Lung (tissue), 16 donors: Measurements from ENCODE around the gene SMIM20. TPM values are rescaled to one million over a fixed set of nuclear protein-coding genes. Genes with fewer than 3 reads are reported as not detected.
"Not testable (repeated sequence)": the region's sequence is repeated elsewhere in the genome, so short reads cannot be mapped to it uniquely, and the experiment has no call there.

Experiments used
- ATAC-seq: fragments of 200-7000 bp; cut with Tn5 transposase; one replicate; pipeline ENCODE4 v1.9.1; 2020; ENCODE audit warnings: moderate number of reproducible peaks; ENCODE audit not compliant: insufficient read depth, low FRiP score
- DNase-seq, 3 donors: peaks; one replicate each; pipeline ENCODE4 v3.0.0-alpha.2; 2013 to 2017
- H3K27ac ChIP-seq, 2 donors: one replicate each; pipeline ENCODE4 v1.5.1; 2013; ENCODE audit warnings: mild to moderate bottlenecking in 2 of 2, moderate library complexity in 2 of 2, control low read depth in 1 of 2, inconsistent platforms in 1 of 2, low read depth in 1 of 2, low read length in 1 of 2
- H3K27me3 ChIP-seq, 3 donors: one replicate each; pipeline ENCODE4 v1.5.1; 2013; ENCODE audit warnings: low read length in 2 of 3; ENCODE audit not compliant: control insufficient read depth in 3 of 3, insufficient read depth in 3 of 3
- H3K36me3 ChIP-seq, 4 donors: one replicate each; pipeline ENCODE4 v1.5.1; 2013; ENCODE audit warnings: low read length in 4 of 4, mild to moderate bottlenecking in 1 of 4, moderate library complexity in 1 of 4; ENCODE audit not compliant: control insufficient read depth in 4 of 4, insufficient read depth in 4 of 4
- H3K4me1 ChIP-seq, 5 donors: one replicate each; pipeline ENCODE4 v1.5.1; 2013; ENCODE audit warnings: low read length in 5 of 5, mild to moderate bottlenecking in 2 of 5, moderate library complexity in 1 of 5; ENCODE audit not compliant: control insufficient read depth in 5 of 5, insufficient read depth in 5 of 5
- H3K4me3 ChIP-seq: one replicate; pipeline ENCODE4 v1.5.1; 2013; ENCODE audit warnings: mild to moderate bottlenecking, control low read depth, moderate library complexity
- H3K9ac ChIP-seq, 2 donors: one replicate each; pipeline ENCODE4 v1.5.1; 2013; ENCODE audit warnings: low read length in 2 of 2, control low read depth in 1 of 2; ENCODE audit not compliant: insufficient read depth in 1 of 2
- H3K9me3 ChIP-seq, 4 donors: one replicate each; pipeline ENCODE4 v1.5.1; 2013; ENCODE audit warnings: low read length in 3 of 4, mild to moderate bottlenecking in 1 of 4, moderate library complexity in 1 of 4; ENCODE audit not compliant: control insufficient read depth in 4 of 4, insufficient read depth in 3 of 4
- WGBS, 2 donors: extraction: QIAGEN DNeasy Blood & Tissue Kit; methylation state at CpG; one replicate each; pipeline ENCODE4 v1.1.7; 2013; 5-methylcytosine and 5-hydroxymethylcytosine counted together
- long read RNA-seq, 5 donors: transcript quantifications; one replicate each; lab custom pipeline, GENCODE V29; 2026
- polyA plus RNA-seq, 2 donors: library from polyadenylated mRNA; stranded (reverse); fragments of 200-250 nt; gene quantifications; one replicate each; pipeline ENCODE4 v1.2.1, GENCODE V29; 2013
- total RNA-seq, 2 donors: library from RNA; depleted of rRNA in 1 of 2; stranded (reverse); fragments of >200 nt in 1 of 2; gene quantifications; one replicate each; pipeline ENCODE4 v1.2.1, GENCODE V29; 2014 to 2021
- TF ChIP-seq, protein P1 (sequence below): IDR thresholded peaks from 2 replicates; pipeline ENCODE4 v1.5.1; 2012; ENCODE audit warnings: mild to moderate bottlenecking; ENCODE audit errors: control extremely low read depth, extremely low read depth
- donor health status: control.
- donor health status: control.
- donor health status: Bipolar disorder and iron deficiency.
- donor health status: healthy.
- donor health status: DM: yes; HTN: yes; CAD: no.

SMIM20 gene
- total RNA-seq (10 to 100 TPM; 21.9 to 25.0 TPM), polyA plus RNA-seq (10 to 100 TPM; 28.6 to 30.7 TPM)
- long read RNA-seq, donor 1, transcript SMIM20-201 (3 exons, 935 nt): major isoform, 35 of 37 reads
- long read RNA-seq, donor 1, partial matches to known transcripts: 0 of 37 reads
- long read RNA-seq, donor 1, other reads (novel, unspliced or antisense): 0 of 37 reads
- long read RNA-seq, donor 2, transcript SMIM20-201 (3 exons, 935 nt): major isoform, 18 of 24 reads
- long read RNA-seq, donor 2, partial matches to known transcripts: 5 of 24 reads
- long read RNA-seq, donor 2, other reads (novel, unspliced or antisense): 0 of 24 reads
- long read RNA-seq, donor 3, transcript SMIM20-201 (3 exons, 935 nt): major isoform, 10 of 29 reads
- long read RNA-seq, donor 3, partial matches to known transcripts: 17 of 29 reads
- long read RNA-seq, donor 3, other reads (novel, unspliced or antisense): 0 of 29 reads
- long read RNA-seq, donor 4, transcript SMIM20-201 (3 exons, 935 nt): major isoform, 13 of 20 reads
- long read RNA-seq, donor 4, partial matches to known transcripts: 7 of 20 reads
- long read RNA-seq, donor 4, other reads (novel, unspliced or antisense): 0 of 20 reads
- long read RNA-seq, donor 5, transcript SMIM20-201 (3 exons, 935 nt): major isoform, 39 of 63 reads
- long read RNA-seq, donor 5, partial matches to known transcripts: 21 of 63 reads
- long read RNA-seq, donor 5, other reads (novel, unspliced or antisense): 0 of 63 reads

DNA sequence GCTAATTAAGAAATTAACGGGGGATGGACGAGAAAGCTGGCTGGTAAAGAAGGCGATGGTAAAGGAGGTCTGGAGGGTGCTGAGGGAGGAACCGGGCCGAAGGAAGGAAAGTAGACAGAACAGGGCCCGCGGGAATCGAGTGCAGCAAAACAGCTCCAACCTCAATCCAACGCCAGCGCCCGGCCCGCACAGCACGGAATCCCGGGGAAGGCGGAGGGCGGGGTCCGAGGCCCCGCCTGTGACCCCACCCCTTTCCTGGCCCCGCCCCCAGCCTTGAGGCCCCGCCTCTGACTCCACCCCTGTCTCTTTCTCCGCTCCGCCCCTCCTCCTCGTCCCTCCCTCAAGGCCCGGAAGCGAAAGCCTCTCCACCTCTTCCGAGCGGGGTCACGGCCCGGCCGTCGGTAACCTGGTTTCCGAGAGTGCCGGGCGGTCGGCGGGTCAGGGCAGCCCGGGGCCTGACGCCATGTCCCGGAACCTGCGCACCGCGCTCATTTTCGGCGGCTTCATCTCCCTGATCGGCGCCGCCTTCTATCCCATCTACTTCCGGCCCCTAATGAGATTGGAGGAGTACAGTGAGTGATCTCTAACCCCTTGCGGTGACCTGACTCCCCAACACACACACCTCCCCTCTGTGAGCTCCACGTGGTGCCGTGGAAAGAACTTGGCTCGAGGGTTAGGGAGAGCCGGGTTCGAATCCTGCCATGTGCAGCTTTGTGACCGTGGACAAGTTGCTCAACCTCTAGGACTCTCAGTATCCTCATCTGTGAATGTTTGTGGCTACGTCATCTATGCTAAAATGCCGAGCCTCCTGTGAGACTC lies at the start of gene SMIM20:
SMIM20 (plus strand) TSS at position 370 of the 819 bp plus-strand sequence; CDS start at position 464, 94 bp downstream.
- Histone ChIP-seq H3K36me3 (no peaks in the 10 kb centered on the region), H3K27ac (peak within 1 kb of the TSS; percentile 74 to 97), H3K9me3 (no peaks in the 10 kb centered on the region), H3K9ac (peak within 1 kb of the TSS; percentile 72 to 90), H3K4me1 (peaks cover 3 to 15% (median 6%) of the 10 kb centered on the region in 5 donors), H3K4me3 (peak within 1 kb of the TSS; percentile 76), H3K27me3 (no peaks in the 10 kb centered on the region)
- peak; percentile 99 for ATAC-seq
- 1% methylated on average over 46 to 57 of the region's 57 CpGs for WGBS, 2 donors
- TF ChIP-seq, protein P1, sequence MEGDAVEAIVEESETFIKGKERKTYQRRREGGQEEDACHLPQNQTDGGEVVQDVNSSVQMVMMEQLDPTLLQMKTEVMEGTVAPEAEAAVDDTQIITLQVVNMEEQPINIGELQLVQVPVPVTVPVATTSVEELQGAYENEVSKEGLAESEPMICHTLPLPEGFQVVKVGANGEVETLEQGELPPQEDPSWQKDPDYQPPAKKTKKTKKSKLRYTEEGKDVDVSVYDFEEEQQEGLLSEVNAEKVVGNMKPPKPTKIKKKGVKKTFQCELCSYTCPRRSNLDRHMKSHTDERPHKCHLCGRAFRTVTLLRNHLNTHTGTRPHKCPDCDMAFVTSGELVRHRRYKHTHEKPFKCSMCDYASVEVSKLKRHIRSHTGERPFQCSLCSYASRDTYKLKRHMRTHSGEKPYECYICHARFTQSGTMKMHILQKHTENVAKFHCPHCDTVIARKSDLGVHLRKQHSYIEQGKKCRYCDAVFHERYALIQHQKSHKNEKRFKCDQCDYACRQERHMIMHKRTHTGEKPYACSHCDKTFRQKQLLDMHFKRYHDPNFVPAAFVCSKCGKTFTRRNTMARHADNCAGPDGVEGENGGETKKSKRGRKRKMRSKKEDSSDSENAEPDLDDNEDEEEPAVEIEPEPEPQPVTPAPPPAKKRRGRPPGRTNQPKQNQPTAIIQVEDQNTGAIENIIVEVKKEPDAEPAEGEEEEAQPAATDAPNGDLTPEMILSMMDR: no peak
- peak; percentile 93 to 96 (median 94) for DNase-seq

DNA sequence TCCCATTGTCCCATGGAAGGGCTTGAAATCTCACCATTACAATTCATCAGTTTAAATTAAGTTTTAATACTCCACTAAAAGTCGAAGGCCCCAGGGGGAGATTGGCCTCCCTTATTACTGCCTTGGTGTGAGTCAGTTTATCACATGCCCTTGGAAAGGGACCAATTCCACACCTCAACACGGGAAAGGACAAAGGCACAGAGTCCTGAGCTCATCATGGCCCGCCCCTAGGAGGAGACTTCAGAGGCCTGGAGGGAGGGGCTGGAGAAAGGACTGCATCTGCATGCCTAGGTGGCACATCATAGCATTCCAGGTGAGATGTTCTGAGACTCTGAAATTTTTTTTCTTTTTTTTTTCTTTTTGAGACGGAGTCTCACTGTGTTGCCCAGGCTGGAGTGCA lies 48.4 kb upstream of the SMIM20 start:
- Histone ChIP-seq H3K27ac (no peak overlapping the region), H3K9me3 (no peaks in the 10 kb centered on the region), H3K4me3 (no peak overlapping the region), H3K27me3 (peaks cover 0 to 7% (median 5%) of the 10 kb centered on the region in 3 donors), H3K9ac (no peak overlapping the region), H3K4me1 (peaks cover 0 to 18% (median 11%) of the 10 kb centered on the region in 5 donors), H3K36me3 (no peaks in the 10 kb centered on the region)
- DNase-seq (no peak), ATAC-seq (no peak)
- WGBS, 2 donors: 76 to 79% methylated on average over 4 of the region's 4 CpGs
- TF ChIP-seq, protein P1: no peak

DNA sequence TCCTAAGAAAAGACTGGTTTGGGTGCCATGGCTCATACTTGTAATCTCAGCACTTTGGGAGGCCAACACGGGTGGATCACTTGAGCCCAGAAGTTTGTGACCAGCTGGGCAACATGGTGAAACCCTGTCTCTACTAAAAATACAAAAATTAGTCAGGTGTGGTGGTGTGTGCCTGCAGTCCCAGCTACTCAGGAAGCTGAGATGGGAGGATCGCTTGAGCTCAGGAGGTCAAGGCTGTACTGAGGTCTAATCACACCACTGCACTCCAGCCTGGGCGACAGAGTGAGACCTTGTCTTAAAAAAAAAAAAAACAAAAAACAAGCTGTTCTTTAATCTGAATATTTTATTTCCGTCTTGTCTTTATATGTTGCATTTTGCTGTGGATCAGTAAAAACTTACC lies 47.6 kb upstream of the SMIM20 start:
- H3K9me3 ChIP-seq, H3K4me3 ChIP-seq, H3K27ac ChIP-seq, ATAC-seq, H3K27me3 ChIP-seq, H3K36me3 ChIP-seq, DNase-seq, H3K9ac ChIP-seq: not testable (repeated sequence)
- peaks cover 0 to 17% (median 9%) of the 10 kb centered on the region in 5 donors for H3K4me1 ChIP-seq
- 93 to 94% methylated on average over 4 of the region's 4 CpGs for WGBS, 2 donors
